ENCODE data around the gene CEP44. TPM values are rescaled to one million over a fixed set of nuclear protein-coding genes. Genes with fewer than 3 reads are reported as not detected.

Gene CEP44
- total and polyA plus RNA-seq, 12 donors: 3.9 to 16.1 (median 12.4) TPM

DNA sequence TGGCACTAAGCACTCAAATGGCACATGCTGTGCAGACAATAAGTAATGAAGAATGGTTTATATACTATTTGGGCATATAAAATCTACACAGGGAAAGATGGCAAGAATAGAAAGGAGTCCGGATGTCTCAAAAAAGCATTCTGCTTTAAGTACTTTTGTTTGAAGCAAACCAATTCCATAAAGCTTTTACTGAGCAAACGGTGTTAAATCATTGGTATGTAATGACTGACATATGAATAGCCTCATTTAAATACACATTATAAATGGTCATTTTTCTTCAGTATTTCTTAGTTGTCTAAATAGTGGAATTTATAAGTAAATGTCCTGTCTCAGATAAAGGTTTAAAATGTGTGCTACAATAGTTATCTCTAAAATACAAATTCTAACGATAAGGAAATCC, 6.3 kb upstream of the CEP44 start:
- intact Hi-C loops (cut with DNase I): no loop called here
- no peak for DNase-seq
- WGBS, 2 donors: 73 to 76% methylated on average over 3 of the region's 3 CpGs
- H3K4me3 ChIP-seq: no peak overlapping the region
- peaks cover 3 to 41% (median 33%) of the 10 kb centered on the region in 9 donors for H3K4me1 ChIP-seq
- peaks cover 0 to 9% (median 0%) of the 10 kb centered on the region in 11 donors for H3K9me3 ChIP-seq
- ATAC-seq: no peak
- no peak overlapping the region for H3K27ac ChIP-seq
- peaks cover 0 to 12% (median 0%) of the 10 kb centered on the region in 9 donors for H3K36me3 ChIP-seq
- H3K27me3 ChIP-seq: no peaks in the 10 kb centered on the region
- TF ChIP-seq, protein P1, sequence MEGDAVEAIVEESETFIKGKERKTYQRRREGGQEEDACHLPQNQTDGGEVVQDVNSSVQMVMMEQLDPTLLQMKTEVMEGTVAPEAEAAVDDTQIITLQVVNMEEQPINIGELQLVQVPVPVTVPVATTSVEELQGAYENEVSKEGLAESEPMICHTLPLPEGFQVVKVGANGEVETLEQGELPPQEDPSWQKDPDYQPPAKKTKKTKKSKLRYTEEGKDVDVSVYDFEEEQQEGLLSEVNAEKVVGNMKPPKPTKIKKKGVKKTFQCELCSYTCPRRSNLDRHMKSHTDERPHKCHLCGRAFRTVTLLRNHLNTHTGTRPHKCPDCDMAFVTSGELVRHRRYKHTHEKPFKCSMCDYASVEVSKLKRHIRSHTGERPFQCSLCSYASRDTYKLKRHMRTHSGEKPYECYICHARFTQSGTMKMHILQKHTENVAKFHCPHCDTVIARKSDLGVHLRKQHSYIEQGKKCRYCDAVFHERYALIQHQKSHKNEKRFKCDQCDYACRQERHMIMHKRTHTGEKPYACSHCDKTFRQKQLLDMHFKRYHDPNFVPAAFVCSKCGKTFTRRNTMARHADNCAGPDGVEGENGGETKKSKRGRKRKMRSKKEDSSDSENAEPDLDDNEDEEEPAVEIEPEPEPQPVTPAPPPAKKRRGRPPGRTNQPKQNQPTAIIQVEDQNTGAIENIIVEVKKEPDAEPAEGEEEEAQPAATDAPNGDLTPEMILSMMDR (IDR thresholded peaks at IDR 0.05): no peak

DNA sequence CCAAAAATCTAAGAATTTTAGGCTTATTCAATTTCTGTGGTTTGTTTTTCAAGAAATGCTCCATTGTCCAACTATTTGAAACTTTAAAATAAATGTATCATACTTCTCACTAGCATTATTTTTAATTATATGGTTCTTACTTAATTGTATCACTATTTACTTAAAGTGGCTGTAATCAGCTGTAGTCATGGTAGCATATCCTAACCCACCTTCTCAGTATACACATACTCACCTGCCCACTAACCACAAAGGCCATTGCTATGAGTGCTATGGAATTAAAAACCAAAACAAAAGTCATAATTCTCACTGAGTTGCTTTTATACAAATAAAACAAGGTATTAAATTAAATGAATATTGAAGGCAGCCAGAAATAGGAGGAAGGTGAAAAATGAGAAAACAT, 5.2 kb upstream of the CEP44 start:
- H3K4me1 ChIP-seq: peaks cover 3 to 45% (median 36%) of the 10 kb centered on the region in 9 donors
- TF ChIP-seq, protein P1 (IDR thresholded peaks at IDR 0.05): no peak
- DNase-seq: no peak
- no peak overlapping the region for H3K4me3 ChIP-seq
- peaks cover 0 to 12% (median 0%) of the 10 kb centered on the region in 9 donors for H3K36me3 ChIP-seq
- H3K9me3 ChIP-seq: peaks cover 0 to 9% (median 0%) of the 10 kb centered on the region in 11 donors
- no peak for ATAC-seq
- H3K27me3 ChIP-seq: no peaks in the 10 kb centered on the region
- intact Hi-C loops (cut with DNase I): no loop called here
- H3K27ac ChIP-seq: no peak overlapping the region

DNA sequence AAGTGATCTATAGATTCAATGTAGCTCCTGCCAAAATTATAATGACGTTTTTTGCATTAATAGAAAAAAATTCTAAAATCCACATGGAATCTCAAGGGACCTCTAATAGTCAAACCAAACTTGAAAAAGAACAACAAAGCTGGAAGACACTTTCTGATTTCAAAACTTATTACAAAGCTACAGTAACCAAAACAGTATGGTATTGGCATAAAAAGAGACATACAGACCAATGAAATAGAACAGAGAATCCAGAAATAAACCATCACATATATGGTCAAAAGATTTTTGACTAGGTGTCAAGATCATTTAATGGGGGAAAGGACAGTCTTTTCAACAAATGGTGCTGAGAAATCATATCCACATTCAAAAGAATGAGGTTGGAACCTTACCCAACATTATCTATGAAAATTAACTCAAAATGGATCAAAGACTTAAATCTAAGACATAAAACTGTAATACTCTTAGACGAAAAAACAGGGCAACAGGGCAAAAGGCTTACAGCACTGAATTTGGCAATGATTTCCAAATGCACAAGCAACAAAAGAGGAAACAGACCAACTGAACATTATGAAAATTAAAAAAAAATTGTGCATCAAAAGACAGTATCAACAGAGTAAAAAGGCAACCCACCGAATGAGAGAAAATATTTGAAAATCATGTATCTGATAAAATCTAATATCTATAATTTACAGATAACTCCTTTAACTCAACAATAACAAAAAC, 4.1 kb upstream of the CEP44 start:
- intact Hi-C loops (cut with DNase I): no loop called here
- TF ChIP-seq, protein P1 (IDR thresholded peaks at IDR 0.05): no peak
- H3K27ac ChIP-seq: no peak overlapping the region
- H3K27me3 ChIP-seq: no peaks in the 10 kb centered on the region
- no peak overlapping the region for H3K4me3 ChIP-seq
- H3K9me3 ChIP-seq: peaks cover 0 to 9% (median 0%) of the 10 kb centered on the region in 11 donors
- H3K4me1 ChIP-seq: peaks cover 3 to 50% (median 40%) of the 10 kb centered on the region in 9 donors
- no peak for DNase-seq
- 89 to 91% methylated on average over 3 of the region's 3 CpGs for WGBS, 2 donors
- ATAC-seq: no peak
- H3K36me3 ChIP-seq: peaks cover 0 to 12% (median 0%) of the 10 kb centered on the region in 9 donors

DNA sequence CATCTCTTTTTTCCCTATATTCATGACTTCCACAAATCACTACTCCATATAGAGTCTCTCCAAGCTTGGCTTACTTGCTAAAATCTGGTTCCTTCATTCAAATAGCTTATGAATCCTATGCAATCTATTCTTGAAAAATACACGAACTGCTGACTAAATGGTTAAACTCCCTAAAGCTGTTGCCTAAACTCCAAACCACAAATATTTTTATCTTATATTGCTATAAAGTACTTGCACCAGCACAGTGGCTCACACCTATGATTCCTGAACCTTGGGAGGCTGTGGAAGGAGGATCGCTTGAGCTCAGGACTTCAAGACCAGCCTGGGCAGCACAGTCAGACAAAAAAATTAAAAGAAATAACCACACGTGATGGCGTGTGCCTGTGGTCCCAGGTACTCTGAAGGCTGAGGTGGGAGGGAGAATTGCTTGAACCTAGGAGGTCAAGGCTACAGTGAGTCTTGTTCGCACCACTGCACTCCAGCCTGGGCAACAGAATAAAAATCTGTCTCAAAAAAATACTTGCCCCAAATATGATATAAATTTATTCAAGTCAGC, 2.5 kb upstream of the CEP44 start:
- TF ChIP-seq, protein P1 (IDR thresholded peaks at IDR 0.05): no peak
- intact Hi-C loops (cut with DNase I): no loop called here
- Histone ChIP-seq H3K27me3 (no peaks in the 10 kb centered on the region), H3K9me3 (peaks cover 0 to 9% (median 0%) of the 10 kb centered on the region in 11 donors), H3K27ac (no peak overlapping the region), H3K36me3 (peaks cover 0 to 12% (median 0%) of the 10 kb centered on the region in 9 donors), H3K4me1 (peaks cover 5 to 63% (median 56%) of the 10 kb centered on the region in 9 donors), H3K4me3 (no peak overlapping the region)
- WGBS, 2 donors: 78 to 84% methylated on average over 5 of the region's 5 CpGs
- no peak for DNase-seq
- ATAC-seq: no peak
